Testis (tissue), 3 donors: ENCODE data around the gene MTUS2. TPM values are rescaled to one million over a fixed set of nuclear protein-coding genes. Genes with fewer than 3 reads are reported as not detected.

Source experiments
- DNase-seq: peaks from one replicate; pipeline ENCODE4 v3.0.0-alpha.2; 2019
- H3K27ac ChIP-seq, 2 donors: fragments of 200-600 bp; sonication (generic); one replicate each; pipeline ENCODE4 v1.5.1; 2019
- H3K27me3 ChIP-seq: fragments of 200-600 bp; sonication (generic); one replicate; pipeline ENCODE4 v1.5.1; 2019
- H3K36me3 ChIP-seq: fragments of 200-600 bp; sonication (generic); one replicate; pipeline ENCODE4 v1.5.1; 2017; ENCODE audit warnings: low read depth; ENCODE audit errors: missing control alignments
- H3K4me1 ChIP-seq: fragments of 200-600 bp; sonication (generic); one replicate; pipeline ENCODE4 v1.5.1; 2019
- H3K4me3 ChIP-seq, 2 donors: fragments of 200-600 bp; sonication (generic); one replicate each; pipeline ENCODE4 v1.5.1; 2017 to 2019
- H3K9me3 ChIP-seq: fragments of 200-600 bp; sonication (generic); one replicate; pipeline ENCODE4 v1.5.1; 2017
- POLR2A ChIP-seq: fragments of 450-650 bp; IDR thresholded peaks from one replicate; pipeline ENCODE4 v1.6.1; 2017; ENCODE audit warnings: antibody characterized with exemption, mild to moderate bottlenecking, moderate library complexity
- WGBS, 2 donors: methylation state at CpG; one replicate each; pipeline ENCODE4 v1.1.5; 2018; 5-methylcytosine and 5-hydroxymethylcytosine counted together
- intact Hi-C: fragments of 100-400 bp; cut with DNase I; formaldehyde crosslinking; loops from one replicate; pipeline ENCODE4 v1.15.1; 2023; ENCODE audit warnings: low total_unique reads
- polyA plus RNA-seq: library from polyadenylated mRNA; stranded (reverse); fragments of 350-450 nt; fragmentation: Illumina TruSeq; extraction: RNeasy Lipid Tissue Mini Kit (QIAGEN cat#74804); gene quantifications from one replicate; pipeline ENCODE4 v1.2.3, GENCODE V29; 2014; ENCODE audit warnings: low read depth, low replicate concordance; ENCODE audit not compliant: insufficient read depth
- total RNA-seq, 2 donors: library from RNA; depleted of rRNA; stranded (reverse); fragments of >200 nt; gene quantifications; one replicate each; pipeline ENCODE4 v1.2.3, GENCODE V29; 2016
- TF ChIP-seq, protein P1 (sequence below), 3 experiments: fragments of 450-650 bp in 2 of 3; fragments of 200-600 bp in 1 of 3; sonication (generic) in 1 of 3; IDR thresholded peaks; one replicate each; pipeline ENCODE4 v1.5.1; 2016 to 2019; ENCODE audit warnings: antibody characterized with exemption in 3 of 3, mild to moderate bottlenecking in 2 of 3, moderate library complexity in 1 of 3

MTUS2 gene
- total and polyA plus RNA-seq, 3 donors from 2014 or later, result 2.1 to 9.2 (median 8.3) TPM

DNA sequence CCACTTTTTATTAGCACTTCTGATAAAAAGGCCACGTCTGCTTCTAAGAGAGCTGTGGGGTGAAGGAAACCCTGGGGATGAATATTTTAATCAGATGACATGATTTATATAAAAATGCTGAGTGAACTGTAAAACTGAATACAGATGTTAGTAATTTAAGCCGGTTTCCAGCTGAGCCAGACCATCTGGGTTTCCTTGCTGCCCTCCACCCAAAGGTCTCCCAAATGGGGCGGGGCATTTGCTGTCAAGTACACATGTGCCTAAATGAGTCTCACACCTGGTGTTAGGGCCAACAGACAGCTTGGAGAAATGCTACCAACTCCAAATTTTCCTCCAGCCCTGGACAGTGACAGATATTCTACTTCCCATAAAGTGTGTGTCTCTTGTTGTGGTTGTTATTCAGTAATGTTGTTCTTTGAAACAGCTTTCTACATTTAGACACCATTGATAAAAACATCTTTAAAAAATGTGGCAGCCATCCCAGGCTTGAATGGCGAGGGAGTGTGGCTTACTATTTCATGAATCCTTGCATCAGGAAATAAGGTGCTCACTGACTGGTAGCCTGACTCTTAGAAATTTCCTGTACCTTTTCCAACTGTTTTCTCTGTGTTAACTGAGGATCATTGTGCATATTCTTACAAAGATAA, 350.4 kb downstream of the MTUS2 start:
- 51 to 57% methylated on average over 4 of the region's 4 CpGs for WGBS, 2 donors
- intact Hi-C loops, result no loop called here
- TF ChIP-seq, protein P1, sequence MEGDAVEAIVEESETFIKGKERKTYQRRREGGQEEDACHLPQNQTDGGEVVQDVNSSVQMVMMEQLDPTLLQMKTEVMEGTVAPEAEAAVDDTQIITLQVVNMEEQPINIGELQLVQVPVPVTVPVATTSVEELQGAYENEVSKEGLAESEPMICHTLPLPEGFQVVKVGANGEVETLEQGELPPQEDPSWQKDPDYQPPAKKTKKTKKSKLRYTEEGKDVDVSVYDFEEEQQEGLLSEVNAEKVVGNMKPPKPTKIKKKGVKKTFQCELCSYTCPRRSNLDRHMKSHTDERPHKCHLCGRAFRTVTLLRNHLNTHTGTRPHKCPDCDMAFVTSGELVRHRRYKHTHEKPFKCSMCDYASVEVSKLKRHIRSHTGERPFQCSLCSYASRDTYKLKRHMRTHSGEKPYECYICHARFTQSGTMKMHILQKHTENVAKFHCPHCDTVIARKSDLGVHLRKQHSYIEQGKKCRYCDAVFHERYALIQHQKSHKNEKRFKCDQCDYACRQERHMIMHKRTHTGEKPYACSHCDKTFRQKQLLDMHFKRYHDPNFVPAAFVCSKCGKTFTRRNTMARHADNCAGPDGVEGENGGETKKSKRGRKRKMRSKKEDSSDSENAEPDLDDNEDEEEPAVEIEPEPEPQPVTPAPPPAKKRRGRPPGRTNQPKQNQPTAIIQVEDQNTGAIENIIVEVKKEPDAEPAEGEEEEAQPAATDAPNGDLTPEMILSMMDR (IDR thresholded peaks at IDR 0.05), result no peak
- TF ChIP-seq POLR2A, result no peak

DNA sequence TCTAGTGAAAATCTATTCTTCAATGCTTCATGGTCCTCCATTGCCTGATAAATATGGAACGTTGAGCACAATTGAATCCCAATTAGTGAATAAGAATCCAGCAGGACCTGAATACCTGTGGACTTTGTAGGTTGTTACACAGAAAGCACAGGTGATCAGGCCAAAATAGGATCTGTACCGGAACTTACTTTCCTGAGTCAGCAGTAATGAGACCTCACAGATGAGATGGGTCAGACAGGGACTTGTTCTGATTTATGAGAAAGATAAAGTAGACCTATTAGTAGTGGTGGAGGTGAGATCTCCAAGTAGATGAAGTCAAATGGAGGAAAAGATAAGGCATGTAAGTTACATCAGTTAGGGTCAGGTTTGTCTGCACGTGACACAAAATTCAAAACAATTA, 351.1 kb downstream of the MTUS2 start:
- H3K9me3 ChIP-seq, result no peaks in the 10 kb centered on the region
- H3K4me3 ChIP-seq, result no peak overlapping the region
- DNase-seq, result no peak
- no peaks in the 10 kb centered on the region for H3K27me3 ChIP-seq
- H3K4me1 ChIP-seq, result no peaks in the 10 kb centered on the region
- intact Hi-C loops, result no loop called here
- H3K36me3 ChIP-seq, result no peaks in the 10 kb centered on the region
- no peak overlapping the region for H3K27ac ChIP-seq
- 83 to 86% methylated on average over 3 of the region's 3 CpGs for WGBS, 2 donors
- no peak for TF ChIP-seq POLR2A
- TF ChIP-seq, protein P1 (IDR thresholded peaks at IDR 0.05), result no peak

More for the DNA sequence above, 350.4 kb downstream of the MTUS2 start:
- Histone ChIP-seq H3K4me1 (no peaks in the 10 kb centered on the region), H3K4me3 (no peak overlapping the region), H3K9me3 (no peaks in the 10 kb centered on the region), H3K27me3 (no peaks in the 10 kb centered on the region), H3K27ac (no peak overlapping the region), H3K36me3 (no peaks in the 10 kb centered on the region)
- DNase-seq, result no peak

DNA sequence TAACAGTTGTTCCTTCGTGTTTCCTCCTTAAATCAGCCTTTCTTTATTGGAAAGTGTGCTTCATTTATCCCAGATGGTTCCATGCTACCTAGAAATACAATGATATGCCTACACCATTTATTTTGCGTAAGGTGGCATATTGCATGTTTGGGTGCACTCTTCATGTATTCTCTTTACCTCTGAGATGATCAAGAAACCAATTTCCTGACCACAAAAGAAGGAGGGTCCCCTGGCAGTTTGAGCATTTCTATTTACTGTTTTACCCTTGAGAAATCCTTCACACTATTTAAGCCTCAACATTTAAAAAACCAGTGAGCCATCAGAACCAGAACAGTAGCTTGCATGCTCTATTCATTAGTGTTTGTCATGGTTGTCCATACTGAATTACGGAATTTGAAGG, 354.0 kb downstream of the MTUS2 start:
- no peak overlapping the region for H3K4me3 ChIP-seq
- TF ChIP-seq, protein P1 (IDR thresholded peaks at IDR 0.05), result no peak
- TF ChIP-seq POLR2A, result no peak
- 67 to 80% methylated on average over 3 of the region's 3 CpGs for WGBS, 2 donors
- H3K4me1 ChIP-seq, result no peaks in the 10 kb centered on the region
- intact Hi-C loops, result no loop called here
- H3K36me3 ChIP-seq, result no peaks in the 10 kb centered on the region
- no peaks in the 10 kb centered on the region for H3K9me3 ChIP-seq
- H3K27me3 ChIP-seq, result no peaks in the 10 kb centered on the region
- no peak for DNase-seq
- H3K27ac ChIP-seq, result no peak overlapping the region

DNA sequence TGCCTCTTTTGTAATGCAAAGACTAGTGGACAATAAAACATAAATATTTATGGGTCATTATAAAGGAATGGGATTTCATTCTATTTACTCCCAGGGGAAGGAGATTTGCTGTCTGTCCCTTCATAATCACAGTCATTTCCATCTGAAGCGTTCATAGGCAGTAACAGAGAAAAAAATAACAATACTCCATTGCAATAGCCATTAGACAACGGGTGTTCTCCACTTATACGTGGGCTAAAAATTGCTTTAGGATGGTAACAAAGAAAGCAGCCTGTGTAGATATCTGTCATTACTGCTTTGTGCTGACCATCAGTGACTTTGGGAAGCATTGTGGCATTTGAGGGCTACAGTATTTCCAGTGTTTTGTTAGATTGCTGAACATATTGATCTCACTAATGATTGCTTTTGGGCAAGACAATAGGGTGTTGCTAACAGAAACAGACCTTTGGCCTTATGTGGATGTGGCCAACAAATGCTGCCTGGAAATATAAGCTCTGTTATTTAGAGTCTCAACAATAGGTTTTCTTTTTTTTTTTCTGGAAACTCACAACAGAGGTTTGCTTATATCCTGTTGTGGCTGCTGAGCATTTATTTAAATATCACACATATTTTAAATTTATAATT, 355.2 kb downstream of the MTUS2 start:
- 86 to 93% methylated on average over 3 of the region's 3 CpGs for WGBS, 2 donors
- TF ChIP-seq, protein P1 (IDR thresholded peaks at IDR 0.05), result no peak
- no peak for TF ChIP-seq POLR2A

DNA sequence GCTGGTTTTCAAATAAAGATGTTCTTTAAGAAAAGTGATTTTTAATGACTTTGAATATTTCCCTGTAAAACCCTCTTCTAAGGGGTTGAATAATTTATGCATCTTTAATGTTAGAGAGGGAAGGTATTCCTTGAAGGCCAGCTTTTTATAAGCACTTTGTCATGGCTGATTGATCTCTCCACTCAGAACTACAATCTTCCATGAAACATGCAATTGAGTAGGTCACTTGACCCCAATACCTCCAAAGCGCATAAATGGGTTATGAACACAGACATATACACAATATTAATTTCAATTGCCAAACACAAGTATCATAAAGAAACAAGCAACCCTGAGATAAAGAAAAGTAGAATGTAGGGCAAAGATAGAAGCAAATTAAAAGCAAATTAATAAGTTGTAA, 359.9 kb downstream of the MTUS2 start:
- no peaks in the 10 kb centered on the region for H3K9me3 ChIP-seq
- TF ChIP-seq, protein P1 (IDR thresholded peaks at IDR 0.05), result no peak
- no peak for TF ChIP-seq POLR2A
- no peak overlapping the region for H3K27ac ChIP-seq
- WGBS, 2 donors, result 92 to 100% methylated on average over 1 of the region's 1 CpG
- no peaks in the 10 kb centered on the region for H3K4me1 ChIP-seq
- H3K36me3 ChIP-seq, result no peaks in the 10 kb centered on the region
- no peak overlapping the region for H3K4me3 ChIP-seq
- intact Hi-C loops, result no loop called here
- H3K27me3 ChIP-seq, result no peaks in the 10 kb centered on the region
- DNase-seq, result no peak

More for the DNA sequence above, 355.2 kb downstream of the MTUS2 start:
- H3K27me3 ChIP-seq, result no peaks in the 10 kb centered on the region
- DNase-seq, result no peak
- no peak overlapping the region for H3K4me3 ChIP-seq
- no peaks in the 10 kb centered on the region for H3K36me3 ChIP-seq
- H3K27ac ChIP-seq, result no peak overlapping the region
- H3K4me1 ChIP-seq, result no peaks in the 10 kb centered on the region
- intact Hi-C loops, result no loop called here
- H3K9me3 ChIP-seq, result no peaks in the 10 kb centered on the region
